H1 (cell line): ENCODE data around the gene FUT4.

Source experiments
- CREB1 ChIP-seq: IDR thresholded peaks from 2 replicates; pipeline ENCODE4 v1.6.1; 2012; ENCODE audit warnings: inconsistent platforms
- CTCF ChIP-seq, 3 experiments: IDR thresholded peaks; 1 replicate in 2 of 3; 2 replicates in 1 of 3; pipeline versions ENCODE4 v1.5.1 to v1.6.1; 2011; ENCODE audit warnings: low read length in 3 of 3, mild to moderate bottlenecking in 3 of 3, inconsistent platforms in 2 of 3, low read depth in 1 of 3, moderate library complexity in 1 of 3; ENCODE audit not compliant: insufficient read depth in 1 of 3; ENCODE audit errors: control extremely low read depth in 1 of 3
- EGR1 ChIP-seq: IDR thresholded peaks from 2 replicates; pipeline ENCODE4 v1.6.1; 2011; ENCODE audit warnings: low read depth, low read length, borderline replicate concordance
- EZH2 ChIP-seq: fragments of 200-600 bp; sonication (generic); IDR thresholded peaks from 2 replicates; pipeline ENCODE4 v1.7.1; 2012; ENCODE audit warnings: low read depth, mild to moderate bottlenecking, moderate library complexity, low read length, inconsistent platforms; ENCODE audit not compliant: severe bottlenecking
- POLR2A ChIP-seq, 2 experiments: IDR thresholded peaks; 1 replicate in 1 of 2; 2 replicates in 1 of 2; pipeline ENCODE4 v1.6.1; 2011; ENCODE audit warnings: low read depth in 2 of 2, low read length in 2 of 2, mild to moderate bottlenecking in 2 of 2; ENCODE audit errors: control extremely low read depth in 1 of 2
- SAP30 ChIP-seq: fragments of 300-600 bp; sonication (generic); IDR thresholded peaks from 2 replicates; pipeline ENCODE4 v1.7.1; 2012; ENCODE audit warnings: low read length, moderate library complexity, mild to moderate bottlenecking, inconsistent platforms; ENCODE audit not compliant: insufficient read depth, insufficient replicate concordance
- SIN3A ChIP-seq, 2 experiments: IDR thresholded peaks in 1 of 2; conservative IDR thresholded peaks in 1 of 2; 2 replicates each; pipeline ENCODE4 v1.6.1; 2011 to 2012; ENCODE audit warnings: low read length in 2 of 2, improper control_type of control experiment in 1 of 2, low read depth in 1 of 2, mild to moderate bottlenecking in 1 of 2
- TBP ChIP-seq: IDR thresholded peaks from 2 replicates; pipeline ENCODE4 v1.6.1; 2011; ENCODE audit warnings: low read depth, low read length, improper control_type of control experiment
- TEAD4 ChIP-seq: IDR thresholded peaks from 2 replicates; pipeline ENCODE4 v1.6.1; 2012; ENCODE audit warnings: low read depth, low read length, inconsistent platforms, mixed read lengths

GRCh38 chr11:94519478-94520084 is 24.1 kb upstream of the FUT4 start:
- TF ChIP-seq TBP, result no peak
- TF ChIP-seq POLR2A (IDR thresholded peaks at IDR 0.05; ENCODE audit: control extremely low read depth in 1 of 2, low read depth in 2 of 2, low read length in 2 of 2), result no peak
- peak in 2 of 3 experiments; percentile 28 to 34; a peak in 2 of 4 replicates for TF ChIP-seq CTCF (IDR thresholded peaks at IDR 0.05; ENCODE audit: control extremely low read depth in 1 of 3, insufficient read depth in 1 of 3, low read depth in 1 of 3, low read length in 3 of 3)
- TF ChIP-seq SAP30, result no peak
- TF ChIP-seq EZH2, result no peak
- TF ChIP-seq CREB1, result no peak
- TF ChIP-seq SIN3A (conservative IDR thresholded peaks at IDR 0.05 in 1 of 2, IDR thresholded peaks at IDR 0.05 in 1 of 2; ENCODE audit: low read depth in 1 of 2, low read length in 2 of 2), result no peak
- no peak for TF ChIP-seq EGR1
- TF ChIP-seq TEAD4, result no peak
